ENCODE results near the gene EVA1A.

Gene EVA1A

GRCh38 chr2:75587954-75588587, 27.3 kb upstream of the EVA1A start:
- intact Hi-C loops (cut with DNase I; ENCODE audit: low total_unique reads), result no loop called here
- DNase-seq, result no peak
- no peak for TF ChIP-seq CTCF (IDR thresholded peaks at IDR 0.05)

GRCh38 chr2:75586971-75587370, 26.2 kb upstream of the EVA1A start:
- H3K27ac ChIP-seq, result no peak overlapping the region
- H3K4me1 ChIP-seq, result no peaks in the 10 kb centered on the region
- intact Hi-C loops (cut with DNase I; ENCODE audit: low total_unique reads), result no loop called here
- no peaks in the 10 kb centered on the region for H3K36me3 ChIP-seq
- H3K9me3 ChIP-seq, result no peaks in the 10 kb centered on the region
- TF ChIP-seq CTCF (IDR thresholded peaks at IDR 0.05), result no peak
- DNase-seq, result no peak
- H3K27me3 ChIP-seq, result no peaks in the 10 kb centered on the region
- H3K4me3 ChIP-seq, result no peak overlapping the region

More at GRCh38 chr2:75587954-75588587, 27.3 kb upstream of the EVA1A start:
- Histone ChIP-seq H3K27me3 (no peaks in the 10 kb centered on the region), H3K4me3 (no peak overlapping the region), H3K36me3 (no peaks in the 10 kb centered on the region), H3K4me1 (no peaks in the 10 kb centered on the region), H3K27ac (no peak overlapping the region), H3K9me3 (no peaks in the 10 kb centered on the region)

- H3K9me3 ChIP-seq, result no peaks in the 10 kb centered on the region
- no peak overlapping the region for H3K27ac ChIP-seq
- TF ChIP-seq CTCF (IDR thresholded peaks at IDR 0.05), result no peak
- no peaks in the 10 kb centered on the region for H3K4me1 ChIP-seq
- no peaks in the 10 kb centered on the region for H3K36me3 ChIP-seq
- no peak for DNase-seq
- no peak overlapping the region for H3K4me3 ChIP-seq
- intact Hi-C loops (cut with DNase I; ENCODE audit: low total_unique reads), result no loop called here
- no peaks in the 10 kb centered on the region for H3K27me3 ChIP-seq
Measured at GRCh38 chr2:75582840-75583239, 22.1 kb upstream of the EVA1A start.

GRCh38 chr2:75580606-75581005, 19.9 kb upstream of the EVA1A start:
- no peak overlapping the region for H3K27ac ChIP-seq
- no peaks in the 10 kb centered on the region for H3K36me3 ChIP-seq

GRCh38 chr2:75580156-75580555, 19.4 kb upstream of the EVA1A start:
- Histone ChIP-seq H3K27me3 (no peaks in the 10 kb centered on the region), H3K27ac (no peak overlapping the region), H3K4me1 (no peaks in the 10 kb centered on the region), H3K36me3 (no peaks in the 10 kb centered on the region), H3K4me3 (no peak overlapping the region), H3K9me3 (no peaks in the 10 kb centered on the region)
- no peak for TF ChIP-seq CTCF (IDR thresholded peaks at IDR 0.05)
- intact Hi-C loops (cut with DNase I; ENCODE audit: low total_unique reads), result no loop called here
- no peak for DNase-seq

More at GRCh38 chr2:75580606-75581005, 19.9 kb upstream of the EVA1A start:
- Histone ChIP-seq H3K9me3 (no peaks in the 10 kb centered on the region), H3K27me3 (no peaks in the 10 kb centered on the region), H3K4me3 (no peak overlapping the region), H3K4me1 (no peaks in the 10 kb centered on the region)
- DNase-seq, result no peak
- intact Hi-C loops (cut with DNase I; ENCODE audit: low total_unique reads), result no loop called here
- no peak for TF ChIP-seq CTCF (IDR thresholded peaks at IDR 0.05)

DNA sequence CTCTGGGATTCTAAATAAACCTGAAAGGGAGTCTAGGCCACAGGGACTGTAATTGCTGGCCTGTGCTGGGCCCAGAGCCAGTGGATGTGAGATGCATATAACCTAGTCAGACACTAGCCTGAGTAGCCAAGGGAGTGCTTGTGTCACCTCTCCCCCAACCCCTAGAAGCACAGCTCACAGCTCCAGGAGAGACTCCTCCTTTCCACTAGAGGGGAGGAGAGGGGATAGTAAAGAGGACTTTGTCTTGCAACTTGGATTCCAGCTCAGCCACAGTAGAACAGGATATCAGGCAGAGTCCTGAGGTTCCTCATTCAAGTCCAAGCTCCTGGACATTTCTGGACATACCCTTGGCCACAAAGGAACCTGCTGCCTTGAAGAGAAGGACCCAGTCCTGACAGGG, 18.4 kb upstream of the EVA1A start:
- TF ChIP-seq CTCF (IDR thresholded peaks at IDR 0.05), result no peak
- H3K9me3 ChIP-seq, result no peaks in the 10 kb centered on the region
- H3K4me3 ChIP-seq, result no peak overlapping the region
- intact Hi-C loops (cut with DNase I; ENCODE audit: low total_unique reads), result no loop called here
- no peak for DNase-seq
- no peak overlapping the region for H3K27ac ChIP-seq
- no peaks in the 10 kb centered on the region for H3K36me3 ChIP-seq
- H3K27me3 ChIP-seq, result no peaks in the 10 kb centered on the region
- no peaks in the 10 kb centered on the region for H3K4me1 ChIP-seq
